ENCODE measurements around the gene DUS1L.
A peak's percentile ranks its signal among the peaks of the same experiment; 100 is the strongest.

DUS1L gene

GRCh38 chr17:82096709-82097183 lies 31.1 kb upstream of the DUS1L start:
- no peaks in the 10 kb centered on the region for H3F3A ChIP-seq (ENCODE audit: insufficient read depth, low read length)
- peaks cover 43% of the 10 kb centered on the region for H3K4me1 ChIP-seq (ENCODE audit: insufficient read depth, low read length, severe bottlenecking)
- H3K9me3 ChIP-seq (ENCODE audit: low read length): no peaks in the 10 kb centered on the region
- peak overlapping the region; percentile 73 for H3K4me2 ChIP-seq (ENCODE audit: low read length)
- TF ChIP-seq, protein P1, sequence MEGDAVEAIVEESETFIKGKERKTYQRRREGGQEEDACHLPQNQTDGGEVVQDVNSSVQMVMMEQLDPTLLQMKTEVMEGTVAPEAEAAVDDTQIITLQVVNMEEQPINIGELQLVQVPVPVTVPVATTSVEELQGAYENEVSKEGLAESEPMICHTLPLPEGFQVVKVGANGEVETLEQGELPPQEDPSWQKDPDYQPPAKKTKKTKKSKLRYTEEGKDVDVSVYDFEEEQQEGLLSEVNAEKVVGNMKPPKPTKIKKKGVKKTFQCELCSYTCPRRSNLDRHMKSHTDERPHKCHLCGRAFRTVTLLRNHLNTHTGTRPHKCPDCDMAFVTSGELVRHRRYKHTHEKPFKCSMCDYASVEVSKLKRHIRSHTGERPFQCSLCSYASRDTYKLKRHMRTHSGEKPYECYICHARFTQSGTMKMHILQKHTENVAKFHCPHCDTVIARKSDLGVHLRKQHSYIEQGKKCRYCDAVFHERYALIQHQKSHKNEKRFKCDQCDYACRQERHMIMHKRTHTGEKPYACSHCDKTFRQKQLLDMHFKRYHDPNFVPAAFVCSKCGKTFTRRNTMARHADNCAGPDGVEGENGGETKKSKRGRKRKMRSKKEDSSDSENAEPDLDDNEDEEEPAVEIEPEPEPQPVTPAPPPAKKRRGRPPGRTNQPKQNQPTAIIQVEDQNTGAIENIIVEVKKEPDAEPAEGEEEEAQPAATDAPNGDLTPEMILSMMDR (IDR thresholded peaks at IDR 0.05; ENCODE audit: low read length): no peak
- no peak for TF ChIP-seq EZH2 (IDR thresholded peaks at IDR 0.05; ENCODE audit: borderline replicate concordance, low read length)
- peak overlapping the region; percentile 97 for H3K4me3 ChIP-seq (ENCODE audit: low read depth, low read length, poor library complexity, severe bottlenecking)
- H3K9me2 ChIP-seq (ENCODE audit: low read depth, low read length): no peaks in the 10 kb centered on the region
- peak overlapping the region; percentile 100 for H3K9ac ChIP-seq (ENCODE audit: low read length)
- no peaks in the 10 kb centered on the region for H4K20me1 ChIP-seq (ENCODE audit: insufficient read depth, low read length)
- H3K79me2 ChIP-seq (ENCODE audit: insufficient read depth, low read length): peaks cover 19% of the 10 kb centered on the region
- no peak overlapping the region for H2AFZ ChIP-seq (ENCODE audit: low read length)
- H3K27ac ChIP-seq (ENCODE audit: low read depth, low read length, poor library complexity, severe bottlenecking): peak overlapping the region; percentile 9
- peaks cover 45% of the 10 kb centered on the region for H3K36me3 ChIP-seq (ENCODE audit: insufficient read depth, low read length)
- no peaks in the 10 kb centered on the region for H3K27me3 ChIP-seq (ENCODE audit: insufficient read depth, low read length)

GRCh38 chr17:82095777-82096708 lies 30.4 kb upstream of the DUS1L start:
- H3K9me2 ChIP-seq (ENCODE audit: low read depth, low read length): no peaks in the 10 kb centered on the region
- H3K4me2 ChIP-seq (ENCODE audit: low read length): peak overlapping the region; percentile 73
- H3K9ac ChIP-seq (ENCODE audit: low read length): peak overlapping the region; percentile 100; the same call in 1 of the 2 replicates
- peaks cover 19% of the 10 kb centered on the region for H3K79me2 ChIP-seq (ENCODE audit: insufficient read depth, low read length)
- H3K36me3 ChIP-seq (ENCODE audit: insufficient read depth, low read length): peaks cover 52% of the 10 kb centered on the region
- H2AFZ ChIP-seq (ENCODE audit: low read length): no peak overlapping the region
- no peaks in the 10 kb centered on the region for H3K27me3 ChIP-seq (ENCODE audit: insufficient read depth, low read length)
- no peaks in the 10 kb centered on the region for H3F3A ChIP-seq (ENCODE audit: insufficient read depth, low read length)
- H4K20me1 ChIP-seq (ENCODE audit: insufficient read depth, low read length): no peaks in the 10 kb centered on the region
- TF ChIP-seq, protein P1 (IDR thresholded peaks at IDR 0.05; ENCODE audit: low read length): no peak
- H3K4me1 ChIP-seq (ENCODE audit: insufficient read depth, low read length, severe bottlenecking): peaks cover 36% of the 10 kb centered on the region
- H3K4me3 ChIP-seq (ENCODE audit: low read depth, low read length, poor library complexity, severe bottlenecking): peak overlapping the region; percentile 97
- H3K9me3 ChIP-seq (ENCODE audit: low read length): no peaks in the 10 kb centered on the region
- no peak overlapping the region for H3K27ac ChIP-seq (ENCODE audit: low read depth, low read length, poor library complexity, severe bottlenecking)

DNA sequence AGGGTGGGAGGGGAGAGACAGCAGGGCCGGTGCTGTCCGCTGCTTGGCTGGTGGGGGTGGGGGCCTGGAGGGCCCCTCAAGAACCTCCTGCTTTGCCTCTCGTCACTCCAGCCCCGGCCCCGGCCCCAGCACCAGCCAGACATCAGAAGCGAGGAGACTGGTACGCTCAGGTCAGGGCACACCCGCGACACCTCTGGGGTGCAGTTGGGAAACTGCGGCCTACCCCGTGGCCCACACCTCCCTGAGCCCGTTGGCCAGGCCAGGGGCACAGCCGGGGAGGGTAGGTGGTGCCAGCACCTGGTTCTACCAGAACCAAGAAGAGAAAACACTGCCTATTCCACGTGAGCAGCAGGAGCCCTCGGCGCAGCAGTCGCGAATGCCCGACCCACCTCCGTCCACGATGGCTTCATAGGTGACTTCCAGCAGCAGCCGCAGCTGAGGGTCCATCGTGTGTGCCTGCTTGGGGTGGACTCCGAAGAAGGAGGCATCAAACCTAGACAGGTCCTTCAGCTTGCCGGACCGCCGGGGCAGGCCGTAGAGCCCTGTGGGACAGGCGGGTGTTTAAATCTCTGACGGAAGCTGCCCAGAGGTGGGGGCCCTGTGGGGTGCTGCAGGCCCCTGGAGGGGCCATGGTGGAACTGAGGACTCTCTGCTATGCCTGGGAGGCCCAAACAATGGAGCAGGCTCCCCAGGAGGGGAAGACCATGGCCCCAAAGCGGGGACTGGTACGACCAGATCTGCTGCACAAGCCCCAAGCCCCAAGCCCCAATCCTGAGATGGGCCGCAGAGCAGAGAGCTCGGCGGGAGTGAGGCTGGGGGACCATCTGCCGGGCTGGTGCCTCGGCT lies 29.6 kb upstream of the DUS1L start:
- H4K20me1 ChIP-seq (ENCODE audit: insufficient read depth, low read length): no peaks in the 10 kb centered on the region

More for the DNA sequence above, 29.6 kb upstream of the DUS1L start:
- H3K9me2 ChIP-seq (ENCODE audit: low read depth, low read length): no peaks in the 10 kb centered on the region
- no peak overlapping the region for H2AFZ ChIP-seq (ENCODE audit: low read length)
- TF ChIP-seq EZH2 (IDR thresholded peaks at IDR 0.05; ENCODE audit: borderline replicate concordance, low read length): no peak
- TF ChIP-seq, protein P1 (IDR thresholded peaks at IDR 0.05; ENCODE audit: low read length): no peak
- H3K4me2 ChIP-seq (ENCODE audit: low read length): no peak overlapping the region
- peak overlapping the region; percentile 97 for H3K4me3 ChIP-seq (ENCODE audit: low read depth, low read length, poor library complexity, severe bottlenecking)
- no peak overlapping the region for H3K27ac ChIP-seq (ENCODE audit: low read depth, low read length, poor library complexity, severe bottlenecking)
- no peaks in the 10 kb centered on the region for H3K9me3 ChIP-seq (ENCODE audit: low read length)
- no peaks in the 10 kb centered on the region for H3K27me3 ChIP-seq (ENCODE audit: insufficient read depth, low read length)
- peaks cover 27% of the 10 kb centered on the region for H3K4me1 ChIP-seq (ENCODE audit: insufficient read depth, low read length, severe bottlenecking)
- peaks cover 61% of the 10 kb centered on the region for H3K36me3 ChIP-seq (ENCODE audit: insufficient read depth, low read length)
- H3K9ac ChIP-seq (ENCODE audit: low read length): no peak overlapping the region
- H3K79me2 ChIP-seq (ENCODE audit: insufficient read depth, low read length): peaks cover 19% of the 10 kb centered on the region
- H3F3A ChIP-seq (ENCODE audit: insufficient read depth, low read length): no peaks in the 10 kb centered on the region
